Osteoblast (primary cell): ENCODE measurements around the gene PRKN. TPM values are rescaled to one million over a fixed set of nuclear protein-coding genes. Genes with fewer than 3 reads are reported as not detected.

Experiments
- DNase-seq: peaks from one replicate; pipeline ENCODE4 v3.0.0; 2011; ENCODE audit warnings: low spot score, mixed read lengths; ENCODE audit not compliant: insufficient read length; ENCODE audit errors: missing footprints
- H2AFZ ChIP-seq: 2 replicates; pipeline ENCODE4 v1.6.0; 2011; ENCODE audit warnings: mild to moderate bottlenecking, low read length
- H3K27ac ChIP-seq: 2 replicates; pipeline ENCODE4 v1.5.1; 2011; ENCODE audit warnings: mild to moderate bottlenecking, low read depth, low read length, moderate library complexity
- H3K27me3 ChIP-seq: 2 replicates; pipeline ENCODE4 v1.6.0; 2012; ENCODE audit warnings: mild to moderate bottlenecking, control low read depth, inconsistent platforms, low read length, moderate library complexity; ENCODE audit not compliant: insufficient read depth
- H3K36me3 ChIP-seq: 2 replicates; pipeline ENCODE4 v1.5.1; 2011; ENCODE audit warnings: mild to moderate bottlenecking, low read length, control low read depth, moderate library complexity; ENCODE audit not compliant: insufficient read depth
- H3K4me1 ChIP-seq: 2 replicates; pipeline ENCODE4 v1.5.1; 2011; ENCODE audit warnings: mild to moderate bottlenecking, low read length, control low read depth, moderate library complexity; ENCODE audit not compliant: insufficient read depth
- H3K4me2 ChIP-seq: 2 replicates; pipeline ENCODE4 v1.6.0; 2011; ENCODE audit warnings: mild to moderate bottlenecking, low read length; ENCODE audit not compliant: insufficient read depth
- H3K4me3 ChIP-seq: fragments of 200-600 bp; sonication (generic); 3 replicates; pipeline ENCODE4 v1.5.1; 2012; ENCODE audit warnings: mild to moderate bottlenecking, low read length, inconsistent platforms; ENCODE audit not compliant: insufficient read depth
- H3K79me2 ChIP-seq: 2 replicates; pipeline ENCODE4 v1.6.0; 2012; ENCODE audit warnings: mild to moderate bottlenecking, low read length, control low read depth, inconsistent platforms; ENCODE audit not compliant: insufficient read depth
- H3K9me3 ChIP-seq: 2 replicates; pipeline ENCODE4 v1.5.1; 2011; ENCODE audit warnings: low read depth, low read length, control low read depth
- H4K20me1 ChIP-seq: 2 replicates; pipeline ENCODE4 v1.6.0; 2012; ENCODE audit warnings: mild to moderate bottlenecking, low read length, control low read depth; ENCODE audit not compliant: insufficient read depth
- CTCF ChIP-seq: IDR thresholded peaks from 2 replicates; pipeline ENCODE4 v1.5.1; 2011; ENCODE audit warnings: mild to moderate bottlenecking, low read depth, low read length, moderate library complexity; ENCODE audit errors: extremely low read depth
- total RNA-seq: library from RNA; depleted of rRNA; stranded (reverse); fragments of >200 nt; gene quantifications from 2 replicates; pipeline ENCODE4 v1.2.3, GENCODE V29; 2012

Gene PRKN
- total RNA-seq, 1 donor, result 2.9 TPM

- no peaks in the 10 kb centered on the region for H3K27me3 ChIP-seq
- TF ChIP-seq CTCF, result no peak
- no peaks in the 10 kb centered on the region for H3K79me2 ChIP-seq
- no peaks in the 10 kb centered on the region for H3K4me1 ChIP-seq
- no peak overlapping the region for H2AFZ ChIP-seq
- no peaks in the 10 kb centered on the region for H3K36me3 ChIP-seq
- no peaks in the 10 kb centered on the region for H4K20me1 ChIP-seq
- no peak for DNase-seq
- peaks cover 3% of the 10 kb centered on the region for H3K9me3 ChIP-seq
- no peak overlapping the region for H3K4me3 ChIP-seq
- H3K27ac ChIP-seq, result no peak overlapping the region
- H3K4me2 ChIP-seq, result no peak overlapping the region
Observed at GRCh38 chr6:162005372-162005771, 722.2 kb downstream of the PRKN start.

GRCh38 chr6:161996783-161997182 is 730.8 kb downstream of the PRKN start:
- no peaks in the 10 kb centered on the region for H3K27me3 ChIP-seq
- no peak overlapping the region for H2AFZ ChIP-seq
- H3K79me2 ChIP-seq, result no peaks in the 10 kb centered on the region
- no peak overlapping the region for H3K4me2 ChIP-seq
- H3K27ac ChIP-seq, result no peak overlapping the region
- no peaks in the 10 kb centered on the region for H4K20me1 ChIP-seq
- no peaks in the 10 kb centered on the region for H3K36me3 ChIP-seq
- no peak for TF ChIP-seq CTCF
- no peak for DNase-seq
- no peaks in the 10 kb centered on the region for H3K4me1 ChIP-seq
- no peak overlapping the region for H3K4me3 ChIP-seq
- H3K9me3 ChIP-seq, result no peaks in the 10 kb centered on the region

GRCh38 chr6:161985876-161986423 is 741.6 kb downstream of the PRKN start:
- peaks cover 2% of the 10 kb centered on the region for H3K9me3 ChIP-seq
- no peaks in the 10 kb centered on the region for H3K4me1 ChIP-seq
- no peak overlapping the region for H2AFZ ChIP-seq
- no peaks in the 10 kb centered on the region for H3K79me2 ChIP-seq
- H3K27ac ChIP-seq, result no peak overlapping the region
- no peak overlapping the region for H3K4me3 ChIP-seq
- no peak overlapping the region for H3K4me2 ChIP-seq
- H3K36me3 ChIP-seq, result no peaks in the 10 kb centered on the region
- H4K20me1 ChIP-seq, result no peaks in the 10 kb centered on the region
- no peak for TF ChIP-seq CTCF
- no peak for DNase-seq
- H3K27me3 ChIP-seq, result no peaks in the 10 kb centered on the region

- no peaks in the 10 kb centered on the region for H3K79me2 ChIP-seq
Observed at GRCh38 chr6:161984713-161985112, 742.9 kb downstream of the PRKN start.

More at GRCh38 chr6:161984713-161985112, 742.9 kb downstream of the PRKN start:
- DNase-seq, result no peak
- Histone ChIP-seq H3K4me3 (no peak overlapping the region), H4K20me1 (no peaks in the 10 kb centered on the region), H3K4me1 (no peaks in the 10 kb centered on the region), H3K9me3 (no peaks in the 10 kb centered on the region), H3K4me2 (no peak overlapping the region), H3K36me3 (no peaks in the 10 kb centered on the region), H3K27ac (no peak overlapping the region), H2AFZ (no peak overlapping the region), H3K27me3 (no peaks in the 10 kb centered on the region)
- TF ChIP-seq CTCF, result no peak
